GM12878 (cell line): ENCODE measurements around the gene DTD1.

Experiments used
- EZH2 ChIP-seq: IDR thresholded peaks from 2 replicates; pipeline ENCODE4 v1.6.1; 2012; ENCODE audit warnings: low read depth, mild to moderate bottlenecking, control low read depth, inconsistent platforms, low read length, borderline replicate concordance; ENCODE audit not compliant: control insufficient read depth
- LARP7 ChIP-seq: fragments of 450-650 bp; IDR thresholded peaks from 2 replicates; pipeline ENCODE4 v1.6.1; 2017; ENCODE audit warnings: mild to moderate bottlenecking
- POLR2A ChIP-seq: IDR thresholded peaks from 2 replicates; pipeline ENCODE4 v1.6.1; 2011; ENCODE audit warnings: low read depth, mild to moderate bottlenecking, low read length
- POLR2AphosphoS2 ChIP-seq: IDR thresholded peaks from 2 replicates; pipeline ENCODE4 v1.6.1; 2011; ENCODE audit warnings: low read depth, mild to moderate bottlenecking, low read length, improper control_type of control experiment, moderate library complexity
- SRF ChIP-seq, 2 experiments: IDR thresholded peaks; 2 replicates each; pipeline ENCODE4 v1.6.1; 2011; ENCODE audit warnings: low read depth in 2 of 2, low read length in 2 of 2, mild to moderate bottlenecking in 1 of 2, moderate library complexity in 1 of 2
- ZSCAN29 ChIP-seq: fragments of 450-650 bp; IDR thresholded peaks from 2 replicates; pipeline ENCODE4 v1.6.1; 2017; ENCODE audit warnings: mild to moderate bottlenecking, moderate library complexity
- TF ChIP-seq, protein P1 (sequence below), 3 experiments: IDR thresholded peaks in 2 of 3; conservative IDR thresholded peaks in 1 of 3; 2 replicates each; pipeline ENCODE4 v1.5.1; 2011; ENCODE audit warnings: low read depth in 3 of 3, low read length in 3 of 3, mild to moderate bottlenecking in 3 of 3, control low read depth in 2 of 3, moderate library complexity in 2 of 3, inconsistent platforms in 1 of 3, mixed read lengths in 1 of 3; ENCODE audit not compliant: control insufficient read depth in 2 of 3, insufficient read depth in 1 of 3; ENCODE audit errors: extremely low read depth in 1 of 3
- TF ChIP-seq, protein P2 (sequence below): fragments of 450-650 bp; IDR thresholded peaks from 2 replicates; pipeline ENCODE4 v1.6.1; 2016; ENCODE audit warnings: mild to moderate bottlenecking
- TF ChIP-seq, protein P3 (sequence below): fragments of 150-350 bp; IDR thresholded peaks from 2 replicates; pipeline ENCODE4 v1.6.1; 2016; ENCODE audit warnings: low read depth, low read length

DNA sequence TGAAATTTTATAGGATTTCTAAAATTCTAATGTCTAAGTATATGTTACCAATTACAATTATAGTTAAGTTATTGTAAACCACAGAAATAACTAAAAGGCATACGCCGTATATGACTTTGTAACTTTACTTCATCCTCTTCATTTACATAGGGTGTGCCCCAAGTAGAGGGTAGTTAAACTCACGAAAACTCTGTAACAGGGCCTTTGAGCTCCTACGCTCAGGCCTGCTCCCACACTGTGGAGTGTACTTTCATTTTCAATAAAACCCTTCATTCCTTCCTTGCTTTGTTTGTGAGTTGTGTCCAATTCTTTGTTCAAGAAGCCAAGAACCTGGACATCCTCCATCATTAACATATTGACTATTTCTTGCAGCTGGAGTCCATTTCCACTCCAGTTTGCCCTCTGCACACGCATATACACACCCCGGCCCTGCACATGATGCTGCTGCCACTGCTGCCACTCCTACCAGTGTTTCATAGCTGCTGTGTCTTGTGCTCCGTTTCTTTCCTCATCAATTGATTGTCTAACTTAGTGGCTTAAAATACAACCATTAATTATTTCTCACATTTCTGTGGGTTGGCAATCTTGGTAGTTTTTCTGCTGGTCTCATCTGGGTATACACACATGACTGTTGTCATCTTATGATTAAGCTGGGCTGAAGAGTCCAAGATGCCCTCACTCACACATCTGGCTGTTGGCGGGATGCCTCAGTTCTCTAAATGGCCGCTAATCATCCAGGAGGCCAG is 192.7 kb downstream of the DTD1 start:
- no peak for TF ChIP-seq POLR2A
- no peak for TF ChIP-seq ZSCAN29
- TF ChIP-seq POLR2AphosphoS2, result no peak
- TF ChIP-seq LARP7, result no peak
- TF ChIP-seq, protein P1, sequence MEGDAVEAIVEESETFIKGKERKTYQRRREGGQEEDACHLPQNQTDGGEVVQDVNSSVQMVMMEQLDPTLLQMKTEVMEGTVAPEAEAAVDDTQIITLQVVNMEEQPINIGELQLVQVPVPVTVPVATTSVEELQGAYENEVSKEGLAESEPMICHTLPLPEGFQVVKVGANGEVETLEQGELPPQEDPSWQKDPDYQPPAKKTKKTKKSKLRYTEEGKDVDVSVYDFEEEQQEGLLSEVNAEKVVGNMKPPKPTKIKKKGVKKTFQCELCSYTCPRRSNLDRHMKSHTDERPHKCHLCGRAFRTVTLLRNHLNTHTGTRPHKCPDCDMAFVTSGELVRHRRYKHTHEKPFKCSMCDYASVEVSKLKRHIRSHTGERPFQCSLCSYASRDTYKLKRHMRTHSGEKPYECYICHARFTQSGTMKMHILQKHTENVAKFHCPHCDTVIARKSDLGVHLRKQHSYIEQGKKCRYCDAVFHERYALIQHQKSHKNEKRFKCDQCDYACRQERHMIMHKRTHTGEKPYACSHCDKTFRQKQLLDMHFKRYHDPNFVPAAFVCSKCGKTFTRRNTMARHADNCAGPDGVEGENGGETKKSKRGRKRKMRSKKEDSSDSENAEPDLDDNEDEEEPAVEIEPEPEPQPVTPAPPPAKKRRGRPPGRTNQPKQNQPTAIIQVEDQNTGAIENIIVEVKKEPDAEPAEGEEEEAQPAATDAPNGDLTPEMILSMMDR (IDR thresholded peaks at IDR 0.05 in 2 of 3, conservative IDR thresholded peaks at IDR 0.05 in 1 of 3; ENCODE audit: control insufficient read depth in 2 of 3, extremely low read depth in 1 of 3, insufficient read depth in 1 of 3, low read depth in 3 of 3, low read length in 3 of 3), result no peak
- TF ChIP-seq EZH2, result no peak
- TF ChIP-seq, protein P2, sequence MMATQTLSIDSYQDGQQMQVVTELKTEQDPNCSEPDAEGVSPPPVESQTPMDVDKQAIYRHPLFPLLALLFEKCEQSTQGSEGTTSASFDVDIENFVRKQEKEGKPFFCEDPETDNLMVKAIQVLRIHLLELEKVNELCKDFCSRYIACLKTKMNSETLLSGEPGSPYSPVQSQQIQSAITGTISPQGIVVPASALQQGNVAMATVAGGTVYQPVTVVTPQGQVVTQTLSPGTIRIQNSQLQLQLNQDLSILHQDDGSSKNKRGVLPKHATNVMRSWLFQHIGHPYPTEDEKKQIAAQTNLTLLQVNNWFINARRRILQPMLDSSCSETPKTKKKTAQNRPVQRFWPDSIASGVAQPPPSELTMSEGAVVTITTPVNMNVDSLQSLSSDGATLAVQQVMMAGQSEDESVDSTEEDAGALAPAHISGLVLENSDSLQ, result no peak
- no peak for TF ChIP-seq SRF (IDR thresholded peaks at IDR 0.05; ENCODE audit: low read depth in 2 of 2, low read length in 2 of 2)
- TF ChIP-seq, protein P3, sequence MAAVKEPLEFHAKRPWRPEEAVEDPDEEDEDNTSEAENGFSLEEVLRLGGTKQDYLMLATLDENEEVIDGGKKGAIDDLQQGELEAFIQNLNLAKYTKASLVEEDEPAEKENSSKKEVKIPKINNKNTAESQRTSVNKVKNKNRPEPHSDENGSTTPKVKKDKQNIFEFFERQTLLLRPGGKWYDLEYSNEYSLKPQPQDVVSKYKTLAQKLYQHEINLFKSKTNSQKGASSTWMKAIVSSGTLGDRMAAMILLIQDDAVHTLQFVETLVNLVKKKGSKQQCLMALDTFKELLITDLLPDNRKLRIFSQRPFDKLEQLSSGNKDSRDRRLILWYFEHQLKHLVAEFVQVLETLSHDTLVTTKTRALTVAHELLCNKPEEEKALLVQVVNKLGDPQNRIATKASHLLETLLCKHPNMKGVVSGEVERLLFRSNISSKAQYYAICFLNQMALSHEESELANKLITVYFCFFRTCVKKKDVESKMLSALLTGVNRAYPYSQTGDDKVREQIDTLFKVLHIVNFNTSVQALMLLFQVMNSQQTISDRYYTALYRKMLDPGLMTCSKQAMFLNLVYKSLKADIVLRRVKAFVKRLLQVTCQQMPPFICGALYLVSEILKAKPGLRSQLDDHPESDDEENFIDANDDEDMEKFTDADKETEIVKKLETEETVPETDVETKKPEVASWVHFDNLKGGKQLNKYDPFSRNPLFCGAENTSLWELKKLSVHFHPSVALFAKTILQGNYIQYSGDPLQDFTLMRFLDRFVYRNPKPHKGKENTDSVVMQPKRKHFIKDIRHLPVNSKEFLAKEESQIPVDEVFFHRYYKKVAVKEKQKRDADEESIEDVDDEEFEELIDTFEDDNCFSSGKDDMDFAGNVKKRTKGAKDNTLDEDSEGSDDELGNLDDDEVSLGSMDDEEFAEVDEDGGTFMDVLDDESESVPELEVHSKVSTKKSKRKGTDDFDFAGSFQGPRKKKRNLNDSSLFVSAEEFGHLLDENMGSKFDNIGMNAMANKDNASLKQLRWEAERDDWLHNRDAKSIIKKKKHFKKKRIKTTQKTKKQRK, result no peak
